ENCODE results near the gene PIP4K2B.
A peak's percentile ranks its signal among the peaks of the same experiment; 100 is the strongest.

PIP4K2B gene

DNA sequence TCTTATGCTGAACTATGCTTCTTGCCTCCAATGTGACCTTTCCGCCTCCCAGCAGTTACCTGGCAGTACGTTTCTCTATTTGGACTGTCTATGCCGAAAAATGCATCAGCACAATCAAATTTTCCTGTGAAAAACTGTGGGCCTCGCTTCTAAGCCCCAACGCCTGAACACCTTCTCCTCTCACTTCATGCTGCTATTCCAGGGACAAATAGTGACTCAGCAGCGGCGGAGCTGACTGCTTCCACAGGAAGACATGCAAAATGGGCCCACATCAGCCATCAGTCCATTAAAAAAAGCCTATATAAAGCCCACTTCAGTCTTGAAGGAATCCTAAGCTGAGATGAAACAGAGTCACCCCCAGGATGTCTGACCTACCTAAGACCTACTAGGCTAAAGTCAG, 10.5 kb upstream of the PIP4K2B start:
- DNase-seq (ENCODE audit: low read depth in 2 of 2), result no peak
- TF ChIP-seq CTCF (IDR thresholded peaks at IDR 0.05; ENCODE audit: low read depth, low read length), result no peak
- H3K4me3 ChIP-seq (replicated peaks in 1 of 2; ENCODE audit: low read depth in 2 of 2, low read length in 2 of 2), result no peak overlapping the region

GRCh38 chr17:38800237-38800760, 943 bp upstream of the PIP4K2B start:
- no peak for TF ChIP-seq CTCF (IDR thresholded peaks at IDR 0.05; ENCODE audit: low read depth, low read length)
- peak overlapping the region; percentile 59 to 89 for H3K4me3 ChIP-seq (replicated peaks in 1 of 2; ENCODE audit: low read depth in 2 of 2, low read length in 2 of 2)
- no peak for DNase-seq (ENCODE audit: low read depth in 2 of 2)

DNA sequence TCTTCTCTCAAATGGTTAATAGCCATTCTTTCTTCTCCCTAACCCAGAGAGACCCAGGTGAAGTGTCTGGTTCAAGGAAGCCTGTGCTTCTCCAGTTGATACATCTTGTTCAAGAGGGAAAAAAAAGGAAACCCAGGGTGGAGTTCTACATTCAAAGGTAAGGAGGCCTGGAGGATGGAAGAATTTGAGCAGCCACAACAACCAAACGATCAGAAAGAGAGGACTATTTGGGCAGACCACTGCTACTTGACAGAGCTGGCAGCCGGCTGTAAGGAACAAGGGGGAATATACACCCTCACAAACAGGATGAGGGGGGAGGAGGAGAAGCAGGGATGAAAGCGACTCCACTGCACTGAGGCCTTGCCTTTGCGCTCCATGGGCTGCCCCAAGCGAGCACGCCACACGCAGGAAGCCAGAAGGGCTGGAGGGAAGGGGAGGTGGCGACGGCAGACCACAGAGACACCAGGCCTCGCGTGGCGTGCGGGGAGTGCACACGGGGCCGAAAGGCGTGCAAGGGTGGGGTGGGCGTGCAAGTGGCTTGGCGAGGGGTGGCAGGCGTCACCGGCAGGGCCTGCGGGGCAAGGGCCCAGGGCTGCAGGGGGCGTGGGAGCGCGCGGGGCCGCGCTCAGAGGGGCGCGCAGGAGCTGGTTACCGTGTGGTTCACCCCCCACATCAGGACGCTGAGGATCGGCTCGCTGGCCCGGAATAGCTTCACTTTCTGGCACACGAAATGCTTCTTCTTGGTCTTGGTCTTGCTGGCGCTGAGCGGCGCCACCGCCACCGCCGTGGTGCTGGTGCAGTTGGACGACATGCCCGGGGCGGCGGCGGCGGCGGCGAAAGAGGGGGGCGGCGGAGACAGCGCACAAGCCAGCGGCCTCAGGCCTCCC, 499 bp downstream of the PIP4K2B start:
- no peak for TF ChIP-seq CTCF (IDR thresholded peaks at IDR 0.05; ENCODE audit: low read depth, low read length)
- H3K4me3 ChIP-seq (replicated peaks in 1 of 2; ENCODE audit: low read depth in 2 of 2, low read length in 2 of 2), result peak overlapping the region; percentile 80 to 89

GRCh38 chr17:38797828-38798227, 1.5 kb downstream of the PIP4K2B start:
- no peak for TF ChIP-seq CTCF (IDR thresholded peaks at IDR 0.05; ENCODE audit: low read depth, low read length)
- peak overlapping the region; percentile 80 to 89 for H3K4me3 ChIP-seq (replicated peaks in 1 of 2; ENCODE audit: low read depth in 2 of 2, low read length in 2 of 2)

More for the DNA sequence above, 499 bp downstream of the PIP4K2B start:
- peak; percentile 47 to 50 for DNase-seq (ENCODE audit: low read depth in 2 of 2)

DNA sequence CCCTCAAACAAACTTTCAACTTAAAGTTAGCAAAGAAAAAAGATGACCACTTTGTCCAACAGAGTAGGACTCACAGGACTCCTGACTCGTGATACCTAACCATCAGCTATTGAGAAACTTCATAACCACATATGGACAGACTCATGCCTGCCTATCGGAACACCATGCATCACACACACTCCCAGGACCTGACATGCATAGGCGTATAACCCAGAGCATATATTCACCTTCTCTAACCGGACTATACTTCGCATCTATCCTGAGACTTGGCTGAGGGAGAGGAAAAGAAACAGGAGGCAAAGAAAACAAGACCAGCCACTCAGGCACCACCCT, 2.2 kb downstream of the PIP4K2B start:
- TF ChIP-seq CTCF (IDR thresholded peaks at IDR 0.05; ENCODE audit: low read depth, low read length), result no peak
- H3K4me3 ChIP-seq (replicated peaks in 1 of 2; ENCODE audit: low read depth in 2 of 2, low read length in 2 of 2), result peak overlapping the region in 1 of 2 donors; percentile 16
- peak in 1 of 2 donors; percentile 51 for DNase-seq (ENCODE audit: low read depth in 2 of 2)

More at GRCh38 chr17:38797828-38798227, 1.5 kb downstream of the PIP4K2B start:
- DNase-seq (ENCODE audit: low read depth in 2 of 2), result peak in 1 of 2 donors; percentile 15

GRCh38 chr17:38796451-38797157, 2.8 kb downstream of the PIP4K2B start:
- TF ChIP-seq CTCF (IDR thresholded peaks at IDR 0.05; ENCODE audit: low read depth, low read length), result no peak
- no peak for DNase-seq (ENCODE audit: low read depth in 2 of 2)
- no peak overlapping the region for H3K4me3 ChIP-seq (replicated peaks in 1 of 2; ENCODE audit: low read depth in 2 of 2, low read length in 2 of 2)
